CD4-positive, CD25-positive, alpha-beta regulatory T cell (primary cell): Measurements from ENCODE around the gene KTN1. TPM values are rescaled to one million over a fixed set of nuclear protein-coding genes. Genes with fewer than 3 reads are reported as not detected.

Source experiments
- polyA plus RNA-seq, 4 donors: library from polyadenylated mRNA; unstranded; fragments of 300-500 nt; fragmentation: Illumina TruSeq; gene quantifications; one replicate each; pipeline ENCODE4 v1.2.3, GENCODE V29; 2021
- total RNA-seq: library from RNA; stranded (reverse); gene quantifications from one replicate; pipeline ENCODE4 v1.2.3, GENCODE V29; 2022

The KTN1 gene
- total and polyA plus RNA-seq, 5 donors from 2014 or later, result 6.9 to 86.5 (median 19.0) TPM

Other genes starting within 250 kb of the KTN1 start
- 19.0 TPM for gene ATG14, start 168.4 kb upstream of the KTN1 start, total RNA-seq
- gene ATG14, start 168.4 kb upstream of the KTN1 start, polyA plus RNA-seq, result 1 to 10 TPM; 5.8 to 9.3 (median 5.9) TPM
- not detected for gene TBPL2, start 139.6 kb upstream of the KTN1 start, total RNA-seq
- not detected for gene TBPL2, start 139.6 kb upstream of the KTN1 start, polyA plus RNA-seq